ENCODE measurements around the gene WDR27. TPM values are rescaled to one million over a fixed set of nuclear protein-coding genes. Genes with fewer than 3 reads are reported as not detected.

WDR27 gene
- total RNA-seq, 3 donors from 2014 or later, result 21.3 to 68.6 (median 56.4) TPM

- no peak for DNase-seq (ENCODE audit: low spot score in 2 of 2)
- H3K4me3 ChIP-seq, result no peak overlapping the region
- peaks cover 6 to 15% of the 10 kb centered on the region in 2 donors for H3K9me3 ChIP-seq
- peak overlapping the region; percentile 8 to 23 for H3K27ac ChIP-seq
- H3K4me1 ChIP-seq, result no peaks in the 10 kb centered on the region
- intact Hi-C loops (cut with DNase I; ENCODE audit: low total_unique reads), result no loop called here
- no peaks in the 10 kb centered on the region for H3K36me3 ChIP-seq
- TF ChIP-seq POLR2AphosphoS5 (IDR thresholded peaks at IDR 0.05), result no peak
- TF ChIP-seq, protein P1, sequence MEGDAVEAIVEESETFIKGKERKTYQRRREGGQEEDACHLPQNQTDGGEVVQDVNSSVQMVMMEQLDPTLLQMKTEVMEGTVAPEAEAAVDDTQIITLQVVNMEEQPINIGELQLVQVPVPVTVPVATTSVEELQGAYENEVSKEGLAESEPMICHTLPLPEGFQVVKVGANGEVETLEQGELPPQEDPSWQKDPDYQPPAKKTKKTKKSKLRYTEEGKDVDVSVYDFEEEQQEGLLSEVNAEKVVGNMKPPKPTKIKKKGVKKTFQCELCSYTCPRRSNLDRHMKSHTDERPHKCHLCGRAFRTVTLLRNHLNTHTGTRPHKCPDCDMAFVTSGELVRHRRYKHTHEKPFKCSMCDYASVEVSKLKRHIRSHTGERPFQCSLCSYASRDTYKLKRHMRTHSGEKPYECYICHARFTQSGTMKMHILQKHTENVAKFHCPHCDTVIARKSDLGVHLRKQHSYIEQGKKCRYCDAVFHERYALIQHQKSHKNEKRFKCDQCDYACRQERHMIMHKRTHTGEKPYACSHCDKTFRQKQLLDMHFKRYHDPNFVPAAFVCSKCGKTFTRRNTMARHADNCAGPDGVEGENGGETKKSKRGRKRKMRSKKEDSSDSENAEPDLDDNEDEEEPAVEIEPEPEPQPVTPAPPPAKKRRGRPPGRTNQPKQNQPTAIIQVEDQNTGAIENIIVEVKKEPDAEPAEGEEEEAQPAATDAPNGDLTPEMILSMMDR (IDR thresholded peaks at IDR 0.05), result no peak
- TF ChIP-seq POLR2A (IDR thresholded peaks at IDR 0.05), result no peak
- H3K27me3 ChIP-seq, result no peaks in the 10 kb centered on the region
These were observed 284.7 kb downstream of the WDR27 start for GRCh38 chr6:169417101-169417500.

DNA sequence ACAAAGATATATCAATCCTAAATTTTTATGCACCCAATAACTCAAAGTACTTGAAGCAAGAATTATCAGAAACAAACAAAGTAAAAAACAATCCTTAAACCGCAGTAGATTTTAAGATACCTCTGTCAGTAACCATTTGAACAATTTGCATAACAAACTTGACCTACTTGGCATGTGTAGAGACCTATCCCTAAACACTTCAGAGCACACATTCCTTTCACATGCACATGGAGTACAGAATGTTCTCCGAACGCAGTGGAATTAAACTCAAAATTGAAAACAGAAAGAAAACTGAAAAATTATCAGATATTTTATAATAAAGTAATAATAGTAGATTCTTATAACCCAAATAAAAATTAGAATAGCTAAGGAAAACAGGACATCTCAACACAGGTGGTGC, 285.6 kb downstream of the WDR27 start:
- Histone ChIP-seq H3K9me3 (peaks cover 6 to 15% of the 10 kb centered on the region in 2 donors), H3K27me3 (no peaks in the 10 kb centered on the region), H3K27ac (peak overlapping the region in 1 of 2 donors; percentile 8), H3K36me3 (no peaks in the 10 kb centered on the region), H3K4me1 (no peaks in the 10 kb centered on the region), H3K4me3 (no peak overlapping the region)
- DNase-seq (ENCODE audit: low spot score in 2 of 2), result no peak
- intact Hi-C loops (cut with DNase I; ENCODE audit: low total_unique reads), result no loop called here
- TF ChIP-seq POLR2AphosphoS5 (IDR thresholded peaks at IDR 0.05), result peak in 1 of 3 donors; percentile 59
- no peak for TF ChIP-seq POLR2A (IDR thresholded peaks at IDR 0.05)
- TF ChIP-seq, protein P1 (IDR thresholded peaks at IDR 0.05), result no peak

DNA sequence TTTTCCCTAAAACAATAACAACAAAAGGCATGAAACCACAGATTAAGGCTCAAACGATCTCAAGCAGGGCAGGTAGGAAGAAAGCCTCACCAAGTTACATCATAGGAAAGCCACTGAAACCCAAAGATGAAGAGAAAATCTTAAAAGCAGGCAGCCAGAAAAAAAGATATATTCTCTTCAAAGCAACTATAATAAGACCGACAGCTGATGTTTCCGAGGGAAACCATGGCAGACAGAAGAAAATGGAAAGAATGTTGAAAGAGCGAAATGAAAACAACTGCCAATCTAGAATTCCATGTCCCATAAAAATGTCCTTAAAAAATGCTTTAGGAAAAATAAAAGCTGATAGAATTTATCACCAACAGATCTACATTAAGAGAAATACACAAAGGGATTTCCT, 286.6 kb downstream of the WDR27 start:
- intact Hi-C loops (cut with DNase I; ENCODE audit: low total_unique reads), result no loop called here
- Histone ChIP-seq H3K9me3 (peaks cover 6 to 15% of the 10 kb centered on the region in 2 donors), H3K4me1 (no peaks in the 10 kb centered on the region), H3K27me3 (no peaks in the 10 kb centered on the region), H3K27ac (no peak overlapping the region), H3K4me3 (no peak overlapping the region), H3K36me3 (no peaks in the 10 kb centered on the region)
- DNase-seq (ENCODE audit: low spot score in 2 of 2), result no peak
- TF ChIP-seq, protein P1 (IDR thresholded peaks at IDR 0.05), result no peak
- no peak for TF ChIP-seq POLR2A (IDR thresholded peaks at IDR 0.05)
- no peak for TF ChIP-seq POLR2AphosphoS5 (IDR thresholded peaks at IDR 0.05)

GRCh38 chr6:169411722-169412121, 290.1 kb downstream of the WDR27 start:
- TF ChIP-seq POLR2A (IDR thresholded peaks at IDR 0.05) (no peak), POLR2AphosphoS5 (IDR thresholded peaks at IDR 0.05) (no peak)
- TF ChIP-seq, protein P1 (IDR thresholded peaks at IDR 0.05), result no peak

DNA sequence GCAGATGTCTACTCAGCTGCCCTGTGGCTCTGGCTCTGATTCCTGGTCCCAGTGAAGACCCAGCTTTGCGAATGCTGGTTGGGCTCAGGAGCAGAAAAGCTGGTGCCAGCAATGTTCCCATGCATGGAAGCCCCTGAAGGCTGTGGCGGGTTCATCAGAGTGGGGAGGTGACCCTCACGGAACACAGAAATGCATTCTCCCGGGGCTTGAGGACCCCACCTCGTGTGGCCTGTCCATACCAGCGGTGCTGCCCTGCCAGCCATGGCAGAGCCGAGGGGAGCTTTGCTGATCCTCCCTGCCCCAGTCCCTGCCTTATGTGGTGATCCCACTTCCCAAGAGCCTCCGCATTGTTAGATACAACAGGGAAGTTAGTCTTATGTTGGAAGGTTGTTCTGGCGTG, 290.5 kb downstream of the WDR27 start:
- Histone ChIP-seq H3K27ac (no peak overlapping the region), H3K4me3 (no peak overlapping the region), H3K9me3 (peaks cover 6 to 15% of the 10 kb centered on the region in 2 donors), H3K36me3 (no peaks in the 10 kb centered on the region), H3K4me1 (no peaks in the 10 kb centered on the region), H3K27me3 (no peaks in the 10 kb centered on the region)
- intact Hi-C loops (cut with DNase I; ENCODE audit: low total_unique reads), result no loop called here
- DNase-seq (ENCODE audit: low spot score in 2 of 2), result no peak
- TF ChIP-seq POLR2A (IDR thresholded peaks at IDR 0.05) (no peak), POLR2AphosphoS5 (IDR thresholded peaks at IDR 0.05) (no peak)
- TF ChIP-seq, protein P1 (IDR thresholded peaks at IDR 0.05), result no peak

More at GRCh38 chr6:169411722-169412121, 290.1 kb downstream of the WDR27 start:
- H3K4me1 ChIP-seq, result no peaks in the 10 kb centered on the region
- no peak overlapping the region for H3K27ac ChIP-seq
- no peaks in the 10 kb centered on the region for H3K27me3 ChIP-seq
- H3K4me3 ChIP-seq, result no peak overlapping the region
- H3K9me3 ChIP-seq, result peaks cover 6 to 15% of the 10 kb centered on the region in 2 donors
- no peaks in the 10 kb centered on the region for H3K36me3 ChIP-seq
- intact Hi-C loops (cut with DNase I; ENCODE audit: low total_unique reads), result no loop called here
- no peak for DNase-seq (ENCODE audit: low spot score in 2 of 2)

All from breast epithelium (tissue), 4 donors.